BLaER1 treated with 17β-estradiol and CSF1 and Interleukin-3, amounts not matched to agents 10 nM and 100 nM (cell line): Measurements from ENCODE around the gene PRDX3.
A peak's percentile ranks its signal among the peaks of the same experiment; 100 is the strongest.

ENCODE experiments used
- H3K27ac ChIP-seq, 11 experiments: shearing (Covaris generic); formaldehyde crosslinking; 2 replicates each; pipeline ENCODE4 v1.8.1; 2022
- H3K27me3 ChIP-seq, 11 experiments: shearing (Covaris generic); formaldehyde crosslinking; 2 replicates each; pipeline ENCODE4 v1.8.1; 2022
- H3K36me3 ChIP-seq, 11 experiments: shearing (Covaris generic); formaldehyde crosslinking; 2 replicates each; pipeline ENCODE4 v1.8.1; 2022
- H3K4me1 ChIP-seq, 10 experiments: shearing (Covaris generic); formaldehyde crosslinking; 2 replicates each; pipeline ENCODE4 v1.8.1; 2022
- H3K4me2 ChIP-seq, 11 experiments: shearing (Covaris generic); formaldehyde crosslinking; 2 replicates each; pipeline ENCODE4 v1.8.1; 2022
- H3K4me3 ChIP-seq, 10 experiments: shearing (Covaris generic); formaldehyde crosslinking; 2 replicates each; pipeline ENCODE4 v1.8.1; 2022
- H3K9ac ChIP-seq, 11 experiments: shearing (Covaris generic); formaldehyde crosslinking; 2 replicates each; pipeline ENCODE4 v1.8.1; 2022
- H3K9me3 ChIP-seq, 11 experiments: shearing (Covaris generic); formaldehyde crosslinking; replicated peaks in 1 of 11; 2 replicates each; pipeline ENCODE4 v1.8.1; 2022
- H4K20me1 ChIP-seq, 11 experiments: shearing (Covaris generic); formaldehyde crosslinking; 2 replicates each; pipeline ENCODE4 v1.8.1; 2022
- Cebpa-rat ChIP-seq, 11 experiments: shearing (Covaris generic); IDR thresholded peaks; 2 replicates each; pipeline ENCODE4 v1.8.1; 2022

PRDX3 gene

DNA sequence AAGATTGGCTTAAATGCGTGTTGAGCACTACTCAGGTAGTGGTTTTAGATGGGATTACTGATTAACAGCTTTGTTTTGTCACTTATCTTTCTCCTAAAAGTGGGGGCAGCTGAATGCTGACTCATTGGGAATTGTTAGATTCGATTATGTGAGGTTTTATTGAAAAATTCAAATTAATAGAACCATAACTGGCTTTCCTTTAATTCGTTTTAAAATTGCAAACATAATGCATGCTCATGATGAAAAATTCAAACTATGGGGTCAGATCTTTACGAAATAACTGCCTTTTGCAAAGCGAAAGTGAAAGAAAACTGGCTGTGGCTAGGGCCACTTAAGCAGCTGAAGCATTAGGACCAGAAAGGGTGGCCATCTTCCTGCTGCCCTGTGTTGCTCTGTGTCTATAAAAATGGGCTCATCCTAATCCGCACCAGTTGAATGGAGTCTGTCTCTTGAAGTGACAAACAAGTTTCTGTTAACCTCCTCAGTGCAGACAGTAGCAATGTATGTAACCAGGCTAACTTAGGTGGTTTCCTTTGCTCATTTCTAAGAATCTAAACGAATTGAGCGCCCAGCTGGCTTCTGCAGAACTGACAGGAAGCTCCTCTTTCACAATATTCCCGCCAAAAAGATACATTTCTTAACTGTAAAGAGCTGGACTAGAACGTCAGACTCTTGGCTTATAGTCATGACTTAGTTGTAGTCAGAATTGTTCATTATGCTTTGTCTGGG lies 46.9 kb downstream of the PRDX3 start:
- no peaks in the 10 kb centered on the region for H4K20me1 ChIP-seq
- H3K9ac ChIP-seq: peak overlapping the region; percentile 1 to 81 (median 78); a peak in 21 of 22 replicates
- H3K27me3 ChIP-seq: no peaks in the 10 kb centered on the region
- H3K36me3 ChIP-seq: peaks cover 65 to 86% (median 77%) of the 10 kb centered on the region in 11 experiments
- H3K27ac ChIP-seq: peak overlapping the region in 10 of 11 experiments; percentile 55 to 95 (median 91); a peak in 21 of 22 replicates
- peak in 9 of 11 experiments; percentile 44 to 84 (median 71); a peak in 15 of 22 replicates for TF ChIP-seq Cebpa-rat (IDR thresholded peaks at IDR 0.05)
- H3K4me2 ChIP-seq: peak overlapping the region; percentile 57 to 90 (median 69)
- peak overlapping the region in 9 of 10 experiments; percentile 1 to 51 (median 39); a peak in 15 of 20 replicates for H3K4me3 ChIP-seq
- 0 out of 22 replicates have a peak, but pooled peaks cover 0 to 6% (median 0%) of the 10 kb centered on the region in 11 experiments for H3K9me3 ChIP-seq
- H3K4me1 ChIP-seq: peaks cover 25 to 78% (median 65%) of the 10 kb centered on the region in 10 experiments

DNA sequence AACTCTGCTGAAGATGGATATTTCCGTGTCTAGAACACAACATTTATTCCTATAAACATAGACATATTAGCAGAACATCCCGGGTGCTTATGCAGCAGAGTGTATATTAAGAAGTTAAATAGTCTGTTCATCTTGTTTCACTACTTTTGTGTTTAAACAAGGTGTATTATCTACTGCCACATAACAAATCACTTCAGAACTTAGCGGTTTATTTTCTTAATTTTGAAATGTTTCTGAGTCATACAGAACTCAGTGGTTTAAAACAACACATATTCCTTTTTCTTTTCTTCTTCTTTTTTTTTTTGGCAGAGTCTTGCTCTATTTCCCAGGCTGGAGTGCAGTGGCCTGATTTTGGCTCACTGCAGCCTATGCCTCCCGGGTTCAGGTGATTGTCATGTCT lies 48.9 kb downstream of the PRDX3 start:
- H3K27ac ChIP-seq: peak overlapping the region in 9 of 11 experiments; percentile 81 to 95 (median 91); a peak in 17 of 22 replicates
- H3K9me3 ChIP-seq: peaks cover 0 to 7% (median 0%) of the 10 kb centered on the region in 11 experiments; a peak in 1 of 22 replicates
- H3K36me3 ChIP-seq: peaks cover 81 to 91% (median 85%) of the 10 kb centered on the region in 11 experiments
- peak overlapping the region in 7 of 11 experiments; percentile 63 to 90 (median 80); a peak in 10 of 22 replicates for H3K4me2 ChIP-seq
- no peak for TF ChIP-seq Cebpa-rat (IDR thresholded peaks at IDR 0.05)
- peak overlapping the region in 1 of 11 experiments; percentile 72; a peak in 1 of 22 replicates for H3K9ac ChIP-seq
- H3K4me3 ChIP-seq: no peak overlapping the region
- H4K20me1 ChIP-seq: no peaks in the 10 kb centered on the region
- no peaks in the 10 kb centered on the region for H3K27me3 ChIP-seq
- peaks cover 25 to 61% (median 49%) of the 10 kb centered on the region in 10 experiments for H3K4me1 ChIP-seq

DNA sequence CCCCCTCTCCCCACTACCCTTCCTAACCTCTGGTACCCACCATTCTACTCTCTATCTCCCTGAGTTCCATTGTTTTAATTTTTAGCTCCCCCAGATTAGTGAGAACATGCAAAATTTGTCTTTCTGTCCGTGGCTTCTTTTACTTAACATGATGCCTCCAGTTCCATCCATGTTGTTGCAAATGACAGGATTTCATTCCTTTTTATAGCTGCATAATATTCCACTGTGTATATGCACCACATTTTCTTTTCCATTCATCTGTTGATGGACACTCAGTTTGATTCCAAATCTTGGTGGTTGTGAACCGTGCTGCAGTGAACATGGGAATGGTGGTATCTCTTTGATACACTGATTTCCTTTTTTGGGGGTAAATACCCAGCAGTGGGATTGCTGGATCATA lies 52.7 kb downstream of the PRDX3 start:
- peaks cover 8 to 23% (median 16%) of the 10 kb centered on the region in 10 experiments for H3K4me1 ChIP-seq
- no peak for TF ChIP-seq Cebpa-rat (IDR thresholded peaks at IDR 0.05)
- H3K9me3 ChIP-seq: peaks cover 0 to 7% (median 0%) of the 10 kb centered on the region in 11 experiments; a peak in 1 of 22 replicates
- no peaks in the 10 kb centered on the region for H4K20me1 ChIP-seq
- no peak overlapping the region for H3K27ac ChIP-seq
- H3K27me3 ChIP-seq: no peaks in the 10 kb centered on the region
- no peak overlapping the region for H3K4me3 ChIP-seq
- no peak overlapping the region for H3K9ac ChIP-seq
- H3K4me2 ChIP-seq: no peak overlapping the region
- H3K36me3 ChIP-seq: peaks cover 93 to 100% (median 98%) of the 10 kb centered on the region in 11 experiments

DNA sequence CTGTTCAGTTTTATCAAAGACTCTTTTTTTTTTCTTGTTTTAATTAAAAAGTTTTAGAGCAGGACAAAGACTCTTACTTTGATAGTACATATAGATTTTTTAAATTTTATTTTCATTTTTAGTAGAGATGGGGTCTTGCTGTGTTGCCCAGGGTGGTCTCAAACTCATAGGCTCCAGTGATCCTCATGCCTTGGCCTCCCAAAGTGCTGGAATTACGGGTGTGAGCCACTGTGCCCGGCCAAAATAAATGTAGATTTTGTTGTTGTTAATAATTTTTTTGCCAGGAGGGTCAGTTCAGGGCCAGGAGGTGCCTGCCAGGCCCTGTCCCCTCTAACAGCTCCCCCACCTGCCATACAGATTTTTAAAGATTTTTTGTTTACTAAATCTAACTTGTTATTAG lies 57.7 kb downstream of the PRDX3 start:
- no peaks in the 10 kb centered on the region for H4K20me1 ChIP-seq
- peaks cover 90 to 100% (median 95%) of the 10 kb centered on the region in 11 experiments for H3K36me3 ChIP-seq
- no peak overlapping the region for H3K4me2 ChIP-seq
- no peak for TF ChIP-seq Cebpa-rat (IDR thresholded peaks at IDR 0.05)
- H3K27me3 ChIP-seq: no peaks in the 10 kb centered on the region
- H3K9me3 ChIP-seq: peaks cover 0 to 5% (median 0%) of the 10 kb centered on the region in 11 experiments; a peak in 1 of 22 replicates
- peak overlapping the region in 6 of 11 experiments; percentile 4 to 28 (median 26); a peak in 5 of 22 replicates for H3K27ac ChIP-seq
- H3K9ac ChIP-seq: no peak overlapping the region
- H3K4me1 ChIP-seq: peaks cover 3 to 22% (median 10%) of the 10 kb centered on the region in 10 experiments; a peak in 17 of 20 replicates
- H3K4me3 ChIP-seq: no peak overlapping the region

DNA sequence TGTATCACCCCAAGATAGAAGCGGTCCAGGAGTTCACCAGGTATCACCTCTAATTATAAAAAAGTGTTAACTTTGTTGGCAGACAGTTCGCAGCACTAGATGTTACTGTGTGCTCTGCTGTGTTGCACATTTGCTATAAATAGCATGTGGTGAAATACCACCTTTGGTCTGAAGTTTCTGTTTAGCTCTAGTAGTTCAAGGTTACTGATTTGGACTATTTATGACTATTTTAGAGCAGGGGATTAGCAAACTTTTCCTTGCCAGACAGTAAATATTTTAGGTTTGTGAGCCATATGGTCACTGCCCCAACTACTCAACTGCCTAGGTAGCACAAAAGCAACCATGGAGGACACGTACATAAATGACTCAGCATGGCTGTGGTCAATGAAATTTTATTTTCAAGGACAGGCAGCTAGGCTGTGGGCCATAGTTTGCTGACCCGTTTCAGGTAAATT lies 58.2 kb downstream of the PRDX3 start:
- Histone ChIP-seq H3K4me3 (no peak overlapping the region), H3K4me2 (no peak overlapping the region; a peak in 1 of 22 replicates), H3K9me3 (0 out of 22 replicates have a peak, but pooled peaks cover 0 to under 1% (median 0%) of the 10 kb centered on the region in 11 experiments), H3K27me3 (no peaks in the 10 kb centered on the region), H3K36me3 (peaks cover 85 to 100% (median 91%) of the 10 kb centered on the region in 11 experiments), H4K20me1 (no peaks in the 10 kb centered on the region), H3K9ac (no peak overlapping the region), H3K4me1 (peaks cover 6 to 26% (median 14%) of the 10 kb centered on the region in 10 experiments; a peak in 17 of 20 replicates), H3K27ac (peak overlapping the region in 6 of 11 experiments; percentile 4 to 28 (median 26); a peak in 5 of 22 replicates)
- no peak for TF ChIP-seq Cebpa-rat (IDR thresholded peaks at IDR 0.05)

DNA sequence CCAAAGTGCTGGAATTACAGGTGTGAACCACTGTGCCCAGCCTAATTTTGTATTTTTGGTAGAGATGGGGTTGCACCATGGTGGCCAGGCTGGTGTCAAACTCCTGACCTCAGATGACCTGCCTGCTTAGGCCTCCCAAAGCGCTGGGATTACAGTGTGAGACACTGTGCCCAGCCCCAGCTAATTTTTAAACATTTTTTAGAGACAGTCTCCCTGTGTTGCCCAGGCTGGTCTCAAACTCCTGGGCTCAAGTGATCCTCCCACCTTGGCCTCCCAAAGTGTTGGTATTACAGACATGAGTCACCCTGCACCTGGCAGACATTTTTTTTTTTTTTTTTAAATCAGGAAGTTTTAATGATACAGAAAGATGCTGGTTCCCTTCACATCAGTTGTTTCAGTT lies 59.2 kb downstream of the PRDX3 start:
- H3K4me3 ChIP-seq: no peak overlapping the region
- H3K4me2 ChIP-seq: no peak overlapping the region; a peak in 1 of 22 replicates
- peaks cover 78 to 99% (median 88%) of the 10 kb centered on the region in 11 experiments for H3K36me3 ChIP-seq
- H3K9me3 ChIP-seq: no peaks in the 10 kb centered on the region
- H4K20me1 ChIP-seq: no peaks in the 10 kb centered on the region
- TF ChIP-seq Cebpa-rat (IDR thresholded peaks at IDR 0.05): no peak
- H3K27ac ChIP-seq: no peak overlapping the region
- peaks cover 6 to 36% (median 17%) of the 10 kb centered on the region in 10 experiments; a peak in 17 of 20 replicates for H3K4me1 ChIP-seq
- no peaks in the 10 kb centered on the region for H3K27me3 ChIP-seq
- H3K9ac ChIP-seq: no peak overlapping the region

DNA sequence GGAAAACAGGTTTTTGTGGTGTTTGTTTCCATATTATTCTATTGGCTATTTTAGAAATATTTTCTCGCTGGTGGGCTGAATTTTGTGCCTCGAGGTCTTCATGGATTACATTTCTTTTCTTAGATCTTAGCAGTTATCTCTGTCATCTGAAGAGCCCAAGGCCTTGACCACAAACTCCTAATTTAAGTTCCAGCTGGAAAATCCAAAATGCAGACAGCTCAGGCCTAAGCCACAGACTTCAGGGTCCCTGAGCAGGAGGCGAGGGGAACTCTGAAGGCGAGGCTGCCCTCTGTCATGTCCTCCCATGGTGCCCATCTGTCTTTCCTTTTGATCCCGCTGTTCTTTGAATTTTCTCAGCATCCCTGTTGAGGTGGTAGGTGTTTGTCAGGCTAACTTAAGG lies 60.4 kb downstream of the PRDX3 start:
- no peaks in the 10 kb centered on the region for H3K27me3 ChIP-seq
- no peaks in the 10 kb centered on the region for H3K9me3 ChIP-seq
- peak overlapping the region in 1 of 11 experiments; percentile 11; a peak in 1 of 22 replicates for H3K27ac ChIP-seq
- no peak overlapping the region for H3K9ac ChIP-seq
- H3K36me3 ChIP-seq: peaks cover 78 to 99% (median 90%) of the 10 kb centered on the region in 11 experiments
- H3K4me2 ChIP-seq: no peak overlapping the region
- H3K4me3 ChIP-seq: no peak overlapping the region
- peaks cover 6 to 48% (median 29%) of the 10 kb centered on the region in 10 experiments; a peak in 18 of 20 replicates for H3K4me1 ChIP-seq
- TF ChIP-seq Cebpa-rat (IDR thresholded peaks at IDR 0.05): no peak
- no peaks in the 10 kb centered on the region for H4K20me1 ChIP-seq
